IPS-18c (cell line): ENCODE data around the gene CTU2.

Experiments used
- H3K4me3 ChIP-seq: 2 replicates; pipeline ENCODE4 v1.7.0; 2013; ENCODE audit warnings: low read depth, mild to moderate bottlenecking, low read length, moderate library complexity; ENCODE audit not compliant: insufficient read depth
- H3K9me3 ChIP-seq: one replicate; pipeline ENCODE4 v1.6.1; 2013; ENCODE audit warnings: mild to moderate bottlenecking, low read length, moderate library complexity; ENCODE audit not compliant: control insufficient read depth, insufficient read depth

The CTU2 gene

DNA sequence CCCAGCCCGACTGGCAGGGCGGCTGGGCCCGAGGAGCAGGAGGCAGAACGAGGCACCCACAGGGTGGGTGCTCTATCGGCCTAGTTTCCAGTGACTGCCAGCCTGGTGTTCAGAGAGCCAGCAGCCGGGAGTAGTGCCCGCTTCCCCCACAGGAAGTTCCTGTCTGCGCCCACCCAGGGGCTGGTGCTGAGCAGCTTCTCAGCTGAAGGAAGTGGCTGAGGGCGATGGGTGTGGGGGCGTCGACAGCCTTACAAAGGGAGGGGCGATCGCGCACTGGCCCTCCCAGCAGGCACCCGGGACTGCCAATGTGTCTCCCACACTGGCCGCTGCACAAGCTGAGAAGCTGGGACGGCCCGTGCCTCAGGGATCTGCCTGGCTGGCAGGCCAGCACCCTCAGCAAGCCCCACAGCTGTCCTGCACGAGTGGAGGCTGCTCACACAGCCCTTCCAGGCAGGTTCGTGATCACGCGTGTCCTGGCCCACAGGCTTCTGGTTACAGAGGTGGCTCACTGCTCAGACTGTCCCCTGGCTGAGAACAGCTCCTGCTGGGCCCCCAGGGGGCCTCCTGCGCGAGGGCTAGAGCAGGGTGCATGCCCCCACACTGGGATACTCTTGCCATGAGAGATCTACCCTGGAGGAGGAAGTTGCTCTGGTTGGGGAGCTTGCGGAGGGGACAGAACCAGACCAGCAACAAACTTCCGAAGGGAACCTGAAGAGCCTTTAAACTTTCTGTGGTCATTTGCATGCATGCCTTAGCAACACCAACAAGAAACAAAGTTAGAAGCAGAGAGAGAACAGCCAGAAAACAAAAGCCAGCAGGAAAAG lies 2.6 kb upstream of the CTU2 start:
- H3K9me3 ChIP-seq: no peaks in the 10 kb centered on the region
- H3K4me3 ChIP-seq: no peak overlapping the region

DNA sequence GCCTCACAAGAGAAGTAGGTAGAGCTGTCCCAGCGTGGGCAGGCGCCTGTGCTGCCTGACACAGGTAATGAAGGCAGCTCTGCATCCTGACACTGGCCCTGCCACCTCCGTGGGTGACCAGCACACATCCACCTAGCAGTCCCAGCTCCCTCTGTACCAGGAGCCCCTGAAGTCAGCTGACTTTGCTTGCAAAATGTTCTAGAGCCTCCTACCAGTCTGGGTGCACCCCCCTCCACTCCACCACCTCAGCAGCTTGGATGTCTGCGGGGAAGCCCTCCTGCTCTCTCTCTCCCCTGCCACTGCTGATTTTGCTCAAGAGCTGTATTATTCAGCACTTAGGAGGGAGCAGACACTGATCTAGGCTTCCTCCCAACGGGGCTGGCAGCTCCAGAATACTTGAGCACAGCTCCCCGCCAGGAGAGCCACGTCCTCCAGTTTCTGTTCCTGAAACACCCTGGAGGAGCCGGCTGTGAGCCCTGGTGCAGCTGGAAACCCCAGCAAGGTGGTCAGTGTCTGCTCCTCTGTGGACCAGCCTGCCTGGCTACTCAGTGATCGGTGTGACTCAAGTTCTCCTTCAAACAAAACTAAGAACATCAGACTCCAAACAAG lies 1.1 kb upstream of the CTU2 start:
- H3K4me3 ChIP-seq: peak overlapping the region; percentile 96
- H3K9me3 ChIP-seq: no peaks in the 10 kb centered on the region

DNA sequence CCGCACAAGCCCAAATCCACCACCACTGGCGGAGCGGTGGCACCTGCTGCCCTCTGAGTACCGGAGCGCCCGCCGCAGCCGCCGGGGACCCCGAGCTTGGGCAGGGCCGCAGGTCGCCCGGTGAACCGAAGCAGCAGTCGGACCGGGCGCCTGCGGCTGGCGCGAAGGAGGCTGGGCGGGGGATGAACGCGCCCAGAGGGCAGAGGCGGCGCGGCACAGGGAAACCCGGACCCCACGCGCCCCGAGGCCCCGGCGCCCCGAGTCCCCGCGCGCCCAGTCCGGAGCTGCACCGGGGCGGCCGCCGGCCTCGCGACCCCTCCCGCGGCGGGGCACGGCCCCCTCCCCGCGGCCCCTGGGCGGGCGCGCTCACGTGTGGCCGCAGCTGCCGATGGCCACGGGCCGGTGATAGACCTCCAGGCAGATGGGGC lies 488 bp upstream of the CTU2 start:
- no peaks in the 10 kb centered on the region for H3K9me3 ChIP-seq
- H3K4me3 ChIP-seq: peak overlapping the region; percentile 96

DNA sequence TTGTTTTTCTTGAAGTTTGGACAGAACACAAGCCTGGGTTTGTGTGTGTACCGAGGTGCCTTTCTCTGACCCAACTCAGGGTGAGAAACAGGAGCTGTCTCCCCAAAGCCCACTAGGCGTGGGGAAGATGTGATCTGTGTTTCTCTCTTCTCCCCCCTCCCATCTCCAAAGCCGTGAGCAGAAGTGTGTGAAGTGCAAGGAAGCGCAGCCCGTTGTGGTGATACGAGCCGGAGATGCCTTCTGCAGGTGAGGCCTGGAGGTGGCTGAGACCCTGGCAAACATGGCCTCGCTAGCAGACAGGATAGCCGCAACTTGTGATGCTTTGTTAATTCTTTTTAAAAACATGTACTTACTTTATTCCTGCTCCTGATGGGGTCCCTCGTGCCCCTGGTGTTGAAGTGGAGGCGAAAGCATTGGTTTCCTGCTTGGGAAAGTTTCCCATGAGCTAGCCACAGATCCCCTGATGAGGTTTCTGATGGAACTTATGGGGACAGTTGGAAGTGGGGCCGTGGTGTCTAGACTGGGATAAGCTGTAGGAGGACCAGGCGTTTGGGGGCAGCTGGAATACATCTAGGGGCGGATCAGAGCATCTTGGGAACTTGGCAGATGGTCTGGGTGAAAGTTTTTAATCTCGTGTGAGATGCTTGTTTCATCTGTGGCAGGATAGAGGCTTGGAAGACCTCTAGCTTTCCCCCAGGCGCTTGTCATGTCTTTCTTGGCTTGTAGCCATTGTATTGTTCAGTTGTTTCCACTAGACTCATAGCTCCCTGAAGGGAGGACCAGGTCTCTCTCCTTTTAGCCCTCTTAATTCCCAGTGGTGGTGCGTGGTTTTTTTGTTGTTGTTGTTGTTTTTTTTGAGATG lies 893 bp downstream of the CTU2 start:
- Histone ChIP-seq H3K9me3 (no peaks in the 10 kb centered on the region), H3K4me3 (peak overlapping the region; percentile 96)

DNA sequence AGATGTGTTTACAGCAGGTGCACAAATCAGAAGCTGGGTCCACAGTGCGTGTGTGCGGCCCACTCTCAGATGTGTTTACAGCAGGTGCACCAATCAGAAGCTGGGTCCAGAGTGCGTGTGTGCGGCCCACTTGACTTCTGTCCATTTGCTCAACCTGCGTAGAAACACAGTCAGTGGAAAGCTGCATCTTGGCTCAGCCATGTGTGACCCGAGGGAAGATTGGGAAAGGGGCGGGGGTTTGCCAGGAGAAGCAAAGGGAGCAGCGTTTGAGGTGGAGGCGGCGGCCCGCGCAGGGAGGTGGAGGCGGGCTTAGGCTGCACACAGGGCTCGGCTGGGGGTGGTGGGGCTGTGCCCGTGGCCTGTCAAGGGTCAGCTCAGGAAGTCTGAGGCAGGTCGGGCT lies 4.3 kb downstream of the CTU2 start:
- Histone ChIP-seq H3K9me3 (no peaks in the 10 kb centered on the region), H3K4me3 (no peak overlapping the region)

DNA sequence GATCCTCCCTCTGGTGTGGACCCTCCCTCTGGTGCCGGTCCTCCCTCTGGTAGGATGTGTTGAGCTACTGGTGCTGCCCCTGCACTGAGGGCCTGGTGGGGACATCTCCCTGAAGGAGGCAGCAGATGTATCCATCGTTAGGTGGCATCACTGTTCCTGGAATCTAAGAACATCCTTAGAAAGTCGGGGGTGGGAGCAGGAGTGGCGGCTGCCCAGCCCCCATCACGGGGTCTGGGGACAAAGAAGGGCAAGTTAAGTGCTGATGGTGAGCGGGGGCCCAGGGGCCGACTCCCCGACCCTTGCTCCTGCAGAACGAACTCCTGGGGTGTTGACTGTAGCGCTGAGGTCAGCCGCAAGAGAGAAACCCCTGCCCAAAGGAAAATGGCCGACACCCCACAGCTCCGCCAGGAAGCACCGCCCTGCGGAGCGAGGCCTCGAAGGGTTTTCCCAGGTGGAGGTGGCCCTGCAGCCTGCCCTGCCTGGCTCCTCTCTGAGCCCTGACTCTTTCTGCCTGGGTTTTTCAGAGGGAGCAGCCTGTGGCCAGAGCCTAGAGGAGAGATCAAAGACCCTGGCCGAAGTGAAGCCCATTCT lies 5.5 kb downstream of the CTU2 start:
- H3K4me3 ChIP-seq: no peak overlapping the region

DNA sequence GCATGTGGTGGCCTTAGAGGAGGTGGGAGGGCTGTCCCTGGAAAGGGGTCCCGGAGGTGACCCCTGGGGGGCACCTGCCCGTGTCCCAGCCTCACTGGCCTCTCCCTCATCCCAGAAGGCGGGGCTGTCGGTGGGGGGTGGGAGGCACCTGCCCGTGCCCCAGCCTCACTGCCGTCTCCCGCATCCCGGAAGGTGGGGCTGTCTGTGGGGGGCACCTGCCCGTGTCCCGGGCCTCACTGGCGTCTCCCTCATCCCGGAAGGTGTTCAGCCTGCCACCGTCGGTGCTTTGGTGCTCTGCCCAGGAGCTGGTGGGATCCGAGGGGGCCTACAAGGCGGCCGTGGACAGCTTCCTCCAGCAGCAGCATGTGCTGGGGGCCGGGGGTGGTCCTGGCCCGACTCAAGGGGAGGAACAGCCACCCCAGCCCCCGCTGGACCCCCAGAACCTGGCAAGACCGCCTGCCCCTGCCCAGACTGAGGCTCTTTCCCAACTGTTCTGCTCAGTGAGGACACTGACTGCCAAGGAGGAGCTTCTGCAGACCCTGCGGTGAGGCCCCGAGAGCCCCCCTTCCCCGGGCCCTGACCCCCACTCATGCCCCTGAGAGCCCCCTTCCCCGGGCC lies 6.2 kb downstream of the CTU2 start:
- H3K9me3 ChIP-seq: no peaks in the 10 kb centered on the region
- H3K4me3 ChIP-seq: no peak overlapping the region

More for the DNA sequence above, 5.5 kb downstream of the CTU2 start:
- H3K9me3 ChIP-seq: no peaks in the 10 kb centered on the region

DNA sequence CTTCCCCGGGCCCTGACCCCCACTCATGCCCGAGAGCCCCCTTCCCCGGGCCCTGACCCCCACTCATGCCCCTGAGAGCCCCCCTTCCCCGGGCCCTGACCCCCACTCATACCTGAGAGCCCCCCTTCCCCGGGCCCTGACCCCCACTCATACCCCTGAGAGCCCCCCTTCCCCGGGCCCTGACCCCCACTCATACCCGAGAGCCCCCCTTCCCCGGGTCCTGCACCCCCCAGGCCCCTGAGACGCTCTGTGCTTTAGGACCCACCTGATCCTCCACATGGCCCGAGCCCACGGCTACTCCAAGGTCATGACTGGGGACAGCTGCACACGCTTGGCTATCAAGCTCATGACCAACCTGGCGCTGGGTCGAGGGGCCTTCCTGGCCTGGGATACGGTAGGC lies 6.8 kb downstream of the CTU2 start:
- no peaks in the 10 kb centered on the region for H3K9me3 ChIP-seq
- no peak overlapping the region for H3K4me3 ChIP-seq

DNA sequence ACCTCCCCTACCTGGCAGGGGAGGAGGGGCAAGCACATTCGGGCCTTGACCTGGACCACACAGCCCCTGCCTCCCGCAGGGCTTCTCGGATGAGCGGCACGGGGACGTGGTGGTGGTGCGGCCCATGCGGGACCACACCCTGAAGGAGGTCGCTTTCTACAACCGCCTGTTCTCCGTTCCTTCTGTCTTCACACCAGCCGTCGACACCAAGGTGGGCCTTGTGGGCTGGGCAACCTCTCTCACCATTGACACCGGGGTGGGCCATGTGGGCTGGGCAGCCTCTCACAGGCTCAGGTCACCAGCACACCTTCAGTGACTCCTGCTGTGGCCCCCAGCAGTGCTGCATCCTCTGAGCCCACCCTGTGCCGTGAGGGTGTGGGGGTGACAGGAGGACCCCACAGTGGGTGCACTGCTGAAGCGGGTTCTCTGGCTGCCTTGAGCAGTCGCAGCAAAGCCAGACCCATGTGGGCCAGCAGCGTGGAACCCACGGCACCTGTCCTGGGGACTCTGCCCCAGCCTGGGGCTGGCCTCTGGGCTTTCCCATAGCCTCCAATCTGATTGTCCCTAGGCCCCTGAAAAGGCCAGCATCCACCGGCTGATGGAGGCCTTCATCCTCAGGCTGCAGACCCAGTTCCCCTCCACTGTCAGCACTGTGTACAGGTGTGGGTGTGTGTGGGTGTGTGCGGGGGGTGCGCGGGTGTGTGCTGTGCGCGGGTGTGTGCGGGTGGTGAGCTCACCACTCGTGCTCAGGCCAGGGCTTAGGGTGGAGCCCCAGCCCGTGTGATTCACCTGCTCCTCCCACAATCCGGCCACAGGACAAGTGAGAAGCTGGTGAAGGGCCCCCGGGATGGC lies 7.5 kb downstream of the CTU2 start:
- Histone ChIP-seq H3K9me3 (no peaks in the 10 kb centered on the region), H3K4me3 (no peak overlapping the region)

DNA sequence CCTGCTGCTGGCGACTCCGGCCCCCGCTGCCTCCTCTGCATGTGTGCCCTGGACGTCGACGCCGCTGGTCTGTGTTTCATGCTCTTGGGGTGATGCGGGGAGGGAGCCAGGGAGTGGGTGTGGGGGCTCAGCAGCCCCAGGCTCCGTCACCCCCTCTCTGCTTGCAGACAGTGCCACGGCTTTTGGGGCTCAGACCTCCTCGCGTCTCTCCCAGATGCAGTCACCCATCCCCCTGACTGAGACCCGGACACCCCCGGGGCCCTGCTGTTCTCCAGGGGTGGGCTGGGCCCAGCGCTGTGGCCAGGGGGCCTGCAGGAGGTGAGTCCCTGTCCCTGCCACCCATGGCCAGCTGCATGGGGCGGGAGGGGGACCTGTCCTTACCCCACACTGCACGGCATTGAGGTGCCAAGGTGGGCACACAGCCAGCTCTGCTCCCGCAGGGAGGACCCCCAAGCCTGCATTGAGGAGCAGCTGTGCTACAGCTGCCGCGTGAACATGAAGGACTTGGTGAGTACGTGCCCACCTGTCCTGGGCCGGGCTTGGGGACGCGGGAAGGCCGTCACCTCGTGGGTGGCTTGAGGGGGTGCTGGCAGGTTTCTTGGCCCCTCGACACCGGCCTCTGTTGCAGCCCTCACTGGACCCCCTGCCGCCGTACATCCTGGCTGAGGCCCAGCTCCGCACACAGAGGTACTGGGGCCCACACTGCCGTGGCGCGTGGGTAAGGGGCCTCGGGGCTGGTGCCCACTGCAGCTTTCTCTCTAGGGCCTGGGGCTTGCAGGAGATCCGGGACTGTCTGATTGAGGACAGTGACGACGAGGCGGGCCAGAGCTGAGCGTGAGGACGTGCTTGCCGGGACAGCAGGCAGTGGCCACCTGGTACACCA lies 8.4 kb downstream of the CTU2 start:
- Histone ChIP-seq H3K9me3 (no peaks in the 10 kb centered on the region), H3K4me3 (no peak overlapping the region)

DNA sequence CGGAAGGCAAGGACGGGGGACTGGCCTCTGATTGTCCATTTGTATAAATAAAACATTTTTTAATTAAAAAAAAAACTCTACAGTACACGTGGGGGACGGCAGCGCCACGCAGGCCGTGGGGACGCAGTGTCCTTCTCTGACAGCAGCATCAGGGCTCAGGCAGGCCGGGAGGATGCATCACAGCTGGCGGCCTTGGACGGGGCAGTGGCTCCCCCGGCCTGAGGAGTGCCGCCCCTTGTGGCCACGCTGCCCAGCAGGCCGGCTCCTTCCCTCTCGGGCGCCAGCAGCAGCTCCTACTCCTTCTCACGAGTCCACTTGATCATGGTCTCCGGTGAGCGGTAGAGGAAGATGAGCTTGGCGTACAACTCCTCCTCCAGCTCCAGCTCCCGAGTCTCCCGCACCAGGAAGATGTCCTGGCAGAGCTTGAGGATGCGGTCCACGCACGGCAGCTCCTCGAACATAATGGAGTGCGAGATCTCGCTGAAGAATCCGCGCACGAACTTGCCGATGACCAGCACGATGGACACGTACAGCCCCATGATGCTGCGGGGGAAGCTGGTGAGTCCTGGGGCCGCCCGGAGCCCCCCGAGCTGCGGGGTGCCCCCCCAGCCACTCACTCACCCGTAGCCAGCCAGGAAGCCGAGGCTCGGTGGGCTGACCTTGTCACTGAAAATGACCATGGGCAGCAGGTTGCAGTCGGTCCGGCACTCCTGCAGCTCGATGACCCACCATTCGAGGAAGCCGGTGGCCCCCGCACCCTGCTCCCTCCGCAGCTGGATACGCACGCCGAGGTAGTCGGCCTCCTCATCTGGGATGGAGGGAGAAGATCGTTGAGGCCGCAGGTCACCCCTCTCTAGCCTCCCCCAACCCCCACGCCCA lies 9.2 kb downstream of the CTU2 start:
- no peaks in the 10 kb centered on the region for H3K9me3 ChIP-seq
- no peak overlapping the region for H3K4me3 ChIP-seq

DNA sequence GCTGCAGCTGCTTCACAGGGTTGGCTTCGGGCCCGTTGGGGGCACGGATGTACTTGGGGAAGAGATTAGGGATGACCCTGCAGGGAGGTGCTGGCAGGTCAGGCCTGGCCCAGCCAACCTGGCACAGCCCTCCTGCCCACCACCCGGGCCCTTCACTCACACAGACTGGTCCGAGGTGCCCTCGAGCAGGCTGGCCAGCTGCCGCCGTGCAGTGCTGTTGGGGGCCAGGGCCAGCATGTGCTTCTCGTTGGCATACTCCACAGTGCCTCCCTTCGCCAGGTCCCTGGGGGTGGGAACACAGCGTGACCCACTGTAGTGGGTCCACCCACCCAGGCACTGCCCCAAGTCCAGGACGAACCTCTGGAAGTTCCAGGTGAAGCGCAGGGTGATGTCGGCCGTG lies 9.9 kb downstream of the CTU2 start:
- Histone ChIP-seq H3K9me3 (no peaks in the 10 kb centered on the region), H3K4me3 (no peak overlapping the region)

DNA sequence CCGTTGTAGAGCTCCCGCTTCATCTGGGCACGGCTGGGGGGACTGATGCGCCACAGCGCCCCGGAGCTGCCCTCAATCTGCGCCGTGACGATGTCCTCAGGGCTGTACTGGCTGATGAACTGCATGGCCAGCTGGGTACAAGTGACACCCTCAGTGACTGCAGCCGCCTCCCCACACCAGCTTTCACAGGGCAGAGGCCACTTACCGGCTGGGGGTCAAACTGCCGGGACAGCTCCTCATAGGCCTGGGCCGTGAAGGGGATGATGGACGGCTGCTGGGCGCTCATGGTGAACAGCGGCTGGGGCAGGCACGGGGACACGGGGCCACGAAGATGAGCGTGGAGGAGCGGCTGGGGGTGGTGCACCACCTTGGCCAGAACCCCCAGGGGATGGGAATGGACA lies 10.3 kb downstream of the CTU2 start:
- Histone ChIP-seq H3K9me3 (no peaks in the 10 kb centered on the region), H3K4me3 (no peak overlapping the region)

DNA sequence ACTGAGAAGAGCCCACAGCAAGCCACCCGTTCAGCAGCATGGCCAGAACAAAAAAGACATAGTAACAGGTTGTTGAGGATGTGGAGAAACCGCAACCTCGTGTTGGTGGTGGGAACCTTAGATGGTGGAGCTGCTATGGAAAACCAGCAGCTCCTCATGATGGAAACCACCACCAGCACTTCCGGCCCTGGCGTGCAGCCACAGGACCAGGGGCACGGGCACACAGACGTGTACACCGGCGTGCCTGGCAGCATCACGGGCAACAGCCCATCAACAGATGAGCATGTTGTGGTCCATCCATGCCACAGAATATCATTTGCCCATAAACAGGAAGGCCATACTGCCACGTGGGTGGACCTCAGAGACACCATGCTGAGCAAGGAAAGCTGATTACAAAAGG lies 11.9 kb downstream of the CTU2 start:
- no peaks in the 10 kb centered on the region for H3K9me3 ChIP-seq
- no peak overlapping the region for H3K4me3 ChIP-seq
